ENCODE measurements around the gene AUTS2. TPM values are rescaled to one million over a fixed set of nuclear protein-coding genes. Genes with fewer than 3 reads are reported as not detected.

AUTS2 gene
- total and polyA plus RNA-seq, 9 of the 15 experiments (the other 6 are each of a cell fraction or from before 2014, with no cell fraction given) = 0.58 TPM; not detected in 8

DNA sequence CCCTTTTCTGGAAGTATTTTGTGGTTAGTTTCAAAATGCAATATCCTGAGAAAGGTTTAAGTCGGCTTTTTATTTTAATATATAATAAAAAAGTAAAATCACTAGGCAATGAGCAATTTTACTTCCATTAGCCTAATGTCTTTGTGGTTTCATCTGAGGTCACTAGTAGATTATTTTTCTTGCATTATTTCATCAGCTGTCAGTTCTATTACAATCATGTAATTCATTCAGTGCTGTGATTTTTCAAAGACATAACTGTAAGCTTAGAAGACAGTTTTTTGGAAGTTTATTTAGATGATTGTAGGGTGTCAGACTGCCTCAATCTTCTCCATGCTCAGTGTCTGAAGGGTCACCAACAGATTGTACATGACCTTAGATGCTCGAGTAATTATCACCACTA, 965.7 kb downstream of the AUTS2 start:
- Histone ChIP-seq H3K9ac (ENCODE audit: insufficient read depth in 1 of 2, low read depth in 2 of 2, low read length in 2 of 2) (no peak overlapping the region), H3K4me1 (replicated peaks in 1 of 2; ENCODE audit: control insufficient read depth in 2 of 2, insufficient read depth in 2 of 2, low read length in 2 of 2) (peaks cover 3 to 11% of the 10 kb centered on the region in 2 experiments; a peak in 2 of 5 replicates), H2AFZ (ENCODE audit: low read depth, low read length) (no peak overlapping the region), H3K27ac (ENCODE audit: extremely low read depth, low read depth, low read length) (no peak overlapping the region), H3K27me3 (ENCODE audit: control insufficient read depth in 2 of 2, insufficient read depth in 2 of 2, low read length in 2 of 2) (no peaks in the 10 kb centered on the region; a peak in 1 of 5 replicates), H3K4me2 (ENCODE audit: insufficient read depth, low read length) (no peak overlapping the region), H3K36me3 (ENCODE audit: control insufficient read depth, insufficient read depth, low read length) (no peaks in the 10 kb centered on the region), H3K4me3 (no peak overlapping the region), H3K9me3 (replicated peaks; ENCODE audit: control insufficient read depth, insufficient read depth, low read depth, low read length) (no peaks in the 10 kb centered on the region), H3K79me2 (ENCODE audit: control insufficient read depth, insufficient read depth, low read length) (no peaks in the 10 kb centered on the region), H3K9me1 (ENCODE audit: control insufficient read depth, insufficient read depth, low read length) (no peaks in the 10 kb centered on the region), H4K20me1 (replicated peaks; ENCODE audit: control insufficient read depth, insufficient read depth, low read length) (peaks cover 1% of the 10 kb centered on the region; the same call in 1 of the 2 replicates)
- ATAC-seq (no peak), FAIRE-seq (no peak), DNase-seq (ENCODE audit: extremely low read depth in 1 of 4, low spot score in 3 of 4) (no peak)
- BruUV-seq (replicated peaks) = no TSS peak
- CTCF ChIA-PET (ENCODE audit: low intra/inter-chr PET ratio) = no interaction called here
- no peak for TF ChIP-seq FOXA3 (CRISPR knock-in tag; conservative IDR thresholded peaks at IDR 0.05 in 1 of 2, IDR thresholded peaks at IDR 0.05 in 1 of 2)
- POLR2A ChIA-PET = no interaction called here
- in situ Hi-C loops (cut with MboI) (no loop called here), intact Hi-C loops (cut with micrococcal nuclease) (no loop called here)
- WGBS (ENCODE audit: insufficient coverage, low coverage, missing lambda C conversion rate) = 0% methylated on average over 2 of the region's 2 CpGs

DNA sequence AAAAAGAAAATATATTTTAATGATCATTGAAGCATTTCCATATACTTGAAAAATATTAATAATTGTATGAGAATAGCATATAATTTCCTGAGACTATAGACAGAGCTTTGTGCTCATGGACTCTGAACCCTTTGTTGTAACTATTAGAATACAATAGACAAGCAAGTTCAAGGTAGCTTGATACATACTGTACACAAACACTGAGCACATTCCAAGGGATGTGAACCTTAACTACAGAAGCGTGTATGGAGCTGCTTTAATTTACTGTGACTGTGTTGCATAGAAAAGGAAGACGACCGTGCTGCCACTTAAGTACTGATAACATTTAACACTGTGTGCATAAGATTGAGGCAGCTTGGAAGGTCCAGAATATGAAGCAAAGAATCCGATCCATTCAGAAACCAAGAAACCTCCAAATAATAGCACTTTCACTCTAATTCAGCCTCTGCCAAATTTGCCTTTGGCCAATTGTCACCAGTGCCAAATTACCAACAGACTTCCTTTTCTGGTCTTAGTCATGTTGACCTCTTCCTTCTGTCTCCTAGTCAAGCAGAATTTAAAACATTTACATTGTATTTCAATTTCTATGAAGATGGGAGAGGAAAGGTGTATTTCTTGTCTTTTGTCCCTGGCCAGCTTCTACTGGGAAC, 967.6 kb downstream of the AUTS2 start:
- ChIA-PET POLR2A (no interaction called here), CTCF (ENCODE audit: low intra/inter-chr PET ratio) (no interaction called here)
- Histone ChIP-seq H3K36me3 (ENCODE audit: control insufficient read depth, insufficient read depth, low read length) (no peaks in the 10 kb centered on the region), H3K27ac (ENCODE audit: extremely low read depth, low read depth, low read length) (no peak overlapping the region), H4K20me1 (replicated peaks; ENCODE audit: control insufficient read depth, insufficient read depth, low read length) (peaks cover 5% of the 10 kb centered on the region; the same call in 1 of the 2 replicates), H3K9me1 (ENCODE audit: control insufficient read depth, insufficient read depth, low read length) (no peaks in the 10 kb centered on the region), H3K9me3 (replicated peaks; ENCODE audit: control insufficient read depth, insufficient read depth, low read depth, low read length) (no peaks in the 10 kb centered on the region), H3K79me2 (ENCODE audit: control insufficient read depth, insufficient read depth, low read length) (no peaks in the 10 kb centered on the region), H3K4me3 (no peak overlapping the region), H3K4me1 (replicated peaks in 1 of 2; ENCODE audit: control insufficient read depth in 2 of 2, insufficient read depth in 2 of 2, low read length in 2 of 2) (peaks cover 3 to 26% of the 10 kb centered on the region in 2 experiments; a peak in 3 of 5 replicates), H3K4me2 (ENCODE audit: insufficient read depth, low read length) (no peak overlapping the region), H3K9ac (ENCODE audit: insufficient read depth in 1 of 2, low read depth in 2 of 2, low read length in 2 of 2) (no peak overlapping the region), H3K27me3 (ENCODE audit: control insufficient read depth in 2 of 2, insufficient read depth in 2 of 2, low read length in 2 of 2) (no peaks in the 10 kb centered on the region; a peak in 1 of 5 replicates), H2AFZ (ENCODE audit: low read depth, low read length) (no peak overlapping the region)
- BruUV-seq (replicated peaks) = no TSS peak
- no peak for DNase-seq (ENCODE audit: extremely low read depth in 1 of 4, low spot score in 3 of 4)
- in situ Hi-C loops (cut with MboI) = no loop called here
- ATAC-seq = no peak
- 6% methylated on average over 4 of the region's 4 CpGs for WGBS (ENCODE audit: insufficient coverage, low coverage, missing lambda C conversion rate)
- FAIRE-seq = no peak
- intact Hi-C loops (cut with micrococcal nuclease) = no loop called here
- TF ChIP-seq BRD9 (IDR thresholded peaks at IDR 0.05; ENCODE audit: low read depth, partially characterized antibody) (no peak), ZEB2 (IDR thresholded peaks at IDR 0.05) (no peak), GABPB1 (CRISPR knock-in tag; IDR thresholded peaks at IDR 0.05) (no peak), MCM2 (IDR thresholded peaks at IDR 0.05; ENCODE audit: low read depth) (no peak), TRIM28 (IDR thresholded peaks at IDR 0.05) (no peak), BMI1 (IDR thresholded peaks at IDR 0.05; ENCODE audit: low read length) (no peak), PYGO2 (tag; IDR thresholded peaks at IDR 0.05) (no peak)
- TF ChIP-seq, protein P1, sequence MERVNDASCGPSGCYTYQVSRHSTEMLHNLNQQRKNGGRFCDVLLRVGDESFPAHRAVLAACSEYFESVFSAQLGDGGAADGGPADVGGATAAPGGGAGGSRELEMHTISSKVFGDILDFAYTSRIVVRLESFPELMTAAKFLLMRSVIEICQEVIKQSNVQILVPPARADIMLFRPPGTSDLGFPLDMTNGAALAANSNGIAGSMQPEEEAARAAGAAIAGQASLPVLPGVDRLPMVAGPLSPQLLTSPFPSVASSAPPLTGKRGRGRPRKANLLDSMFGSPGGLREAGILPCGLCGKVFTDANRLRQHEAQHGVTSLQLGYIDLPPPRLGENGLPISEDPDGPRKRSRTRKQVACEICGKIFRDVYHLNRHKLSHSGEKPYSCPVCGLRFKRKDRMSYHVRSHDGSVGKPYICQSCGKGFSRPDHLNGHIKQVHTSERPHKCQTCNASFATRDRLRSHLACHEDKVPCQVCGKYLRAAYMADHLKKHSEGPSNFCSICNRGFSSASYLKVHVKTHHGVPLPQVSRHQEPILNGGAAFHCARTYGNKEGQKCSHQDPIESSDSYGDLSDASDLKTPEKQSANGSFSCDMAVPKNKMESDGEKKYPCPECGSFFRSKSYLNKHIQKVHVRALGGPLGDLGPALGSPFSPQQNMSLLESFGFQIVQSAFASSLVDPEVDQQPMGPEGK (CRISPR knock-in tag; IDR thresholded peaks at IDR 0.05; ENCODE audit: borderline replicate concordance) = no peak
- TF ChIP-seq, protein P2, sequence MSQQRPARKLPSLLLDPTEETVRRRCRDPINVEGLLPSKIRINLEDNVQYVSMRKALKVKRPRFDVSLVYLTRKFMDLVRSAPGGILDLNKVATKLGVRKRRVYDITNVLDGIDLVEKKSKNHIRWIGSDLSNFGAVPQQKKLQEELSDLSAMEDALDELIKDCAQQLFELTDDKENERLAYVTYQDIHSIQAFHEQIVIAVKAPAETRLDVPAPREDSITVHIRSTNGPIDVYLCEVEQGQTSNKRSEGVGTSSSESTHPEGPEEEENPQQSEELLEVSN (IDR thresholded peaks at IDR 0.05; ENCODE audit: borderline replicate concordance in 1 of 2, extremely low read depth in 1 of 2, insufficient read depth in 1 of 2, insufficient read length in 1 of 2, low read depth in 1 of 2, low read length in 1 of 2, poor library complexity in 1 of 2, severe bottlenecking in 1 of 2) = no peak
